Measurements from ENCODE around the gene RNF41. TPM values are rescaled to one million over a fixed set of nuclear protein-coding genes. Genes with fewer than 3 reads are reported as not detected.

RNF41 gene
- total RNA-seq, 2 donors from 2014 or later = 66.6 to 76.5 TPM

GRCh38 chr12:56160894-56161689 lies 60.6 kb downstream of the RNF41 start:
- no peak for TF ChIP-seq CTCF (IDR thresholded peaks at IDR 0.05)
- ATAC-seq (ENCODE audit: insufficient number of reproducible peaks, low FRiP score, low read depth) (no peak), DNase-seq (ENCODE audit: low spot score) (no peak)
- peaks cover 42% of the 10 kb centered on the region for H3K36me3 ChIP-seq
- H3K4me3 ChIP-seq = peak overlapping the region; percentile 81
- H3K9me3 ChIP-seq = no peaks in the 10 kb centered on the region
- H3K4me1 ChIP-seq (ENCODE audit: control insufficient read depth in 1 of 2, low read depth in 2 of 2) = peaks cover 17 to 44% of the 10 kb centered on the region in 2 donors
- H3K27ac ChIP-seq = peak overlapping the region; percentile 90 to 92
- no peaks in the 10 kb centered on the region for H3K27me3 ChIP-seq (replicated peaks; ENCODE audit: insufficient read depth)

- peaks cover 17 to 44% of the 10 kb centered on the region in 2 donors for H3K4me1 ChIP-seq (ENCODE audit: control insufficient read depth in 1 of 2, low read depth in 2 of 2)
- H3K27me3 ChIP-seq (replicated peaks; ENCODE audit: insufficient read depth) = no peaks in the 10 kb centered on the region
- DNase-seq (ENCODE audit: low spot score) (no peak), ATAC-seq (ENCODE audit: insufficient number of reproducible peaks, low FRiP score, low read depth) (no peak)
- TF ChIP-seq CTCF (IDR thresholded peaks at IDR 0.05) = no peak
- H3K9me3 ChIP-seq = no peaks in the 10 kb centered on the region
- H3K4me3 ChIP-seq = peak overlapping the region; percentile 81
- peaks cover 40% of the 10 kb centered on the region for H3K36me3 ChIP-seq
- peak overlapping the region; percentile 90 to 92 for H3K27ac ChIP-seq
Measured at GRCh38 chr12:56160193-56160763, 61.4 kb downstream of the RNF41 start.

- H3K4me1 ChIP-seq (ENCODE audit: control insufficient read depth in 1 of 2, low read depth in 2 of 2) = peaks cover 17 to 44% of the 10 kb centered on the region in 2 donors
- no peaks in the 10 kb centered on the region for H3K27me3 ChIP-seq (replicated peaks; ENCODE audit: insufficient read depth)
- H3K9me3 ChIP-seq = no peaks in the 10 kb centered on the region
- peak overlapping the region; percentile 81 for H3K4me3 ChIP-seq
- H3K27ac ChIP-seq = peak overlapping the region; percentile 90 to 92
- peaks cover 38% of the 10 kb centered on the region for H3K36me3 ChIP-seq
- TF ChIP-seq CTCF (IDR thresholded peaks at IDR 0.05) = no peak
- no peak for DNase-seq (ENCODE audit: low spot score)
- ATAC-seq (ENCODE audit: insufficient number of reproducible peaks, low FRiP score, low read depth) = no peak
Measured at GRCh38 chr12:56159482-56160192, 62.1 kb downstream of the RNF41 start.

GRCh38 chr12:56158926-56159461 lies 62.7 kb downstream of the RNF41 start:
- peaks cover 38% of the 10 kb centered on the region for H3K36me3 ChIP-seq
- no peaks in the 10 kb centered on the region for H3K9me3 ChIP-seq
- H3K4me3 ChIP-seq = peak overlapping the region; percentile 81
- H3K27me3 ChIP-seq (replicated peaks; ENCODE audit: insufficient read depth) = no peaks in the 10 kb centered on the region
- no peak for TF ChIP-seq CTCF (IDR thresholded peaks at IDR 0.05)
- DNase-seq (ENCODE audit: low spot score) (peak; percentile 69), ATAC-seq (ENCODE audit: insufficient number of reproducible peaks, low FRiP score, low read depth) (peak; percentile 53)
- H3K27ac ChIP-seq = peak overlapping the region; percentile 90 to 92
- H3K4me1 ChIP-seq (ENCODE audit: control insufficient read depth in 1 of 2, low read depth in 2 of 2) = peaks cover 17 to 44% of the 10 kb centered on the region in 2 donors
